ENCODE measurements around the gene DYNC1H1. TPM values are rescaled to one million over a fixed set of nuclear protein-coding genes. Genes with fewer than 3 reads are reported as not detected.

Gene DYNC1H1
- polyA plus RNA-seq, 1 donor from 2014 or later: 298 TPM

DNA sequence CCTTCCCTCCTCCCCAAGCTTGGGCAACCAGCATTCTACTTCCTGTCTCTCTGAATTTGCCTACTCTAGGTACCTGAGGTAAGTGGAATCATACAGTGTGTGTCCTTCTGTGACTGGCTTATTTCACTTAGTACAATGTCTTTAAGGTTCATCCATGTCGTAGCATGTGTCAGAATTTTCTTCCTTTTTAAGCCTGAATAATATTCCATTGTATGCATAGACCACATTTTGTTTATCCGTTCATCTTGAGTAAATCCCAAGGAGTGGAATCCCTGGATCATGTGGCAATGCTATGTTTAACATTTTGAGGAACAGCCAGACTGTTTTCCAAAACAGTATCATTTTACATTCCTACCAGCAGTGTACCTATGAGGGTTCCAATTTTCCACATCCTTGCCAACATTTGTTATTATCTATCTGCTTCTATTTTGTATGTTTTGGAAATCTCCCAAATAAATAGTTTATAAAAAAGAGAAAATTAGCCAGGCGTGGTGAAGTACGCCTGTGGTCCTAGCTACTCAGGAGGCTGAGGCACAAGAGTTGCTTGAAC, 110.1 kb downstream of the DYNC1H1 start:
- H4K20me1 ChIP-seq (ENCODE audit: insufficient read depth): no peaks in the 10 kb centered on the region
- H3K79me2 ChIP-seq (replicated peaks; ENCODE audit: insufficient read depth, low read length): no peaks in the 10 kb centered on the region
- no peaks in the 10 kb centered on the region for H3K9me3 ChIP-seq (ENCODE audit: low read length)
- no peaks in the 10 kb centered on the region for H3K36me3 ChIP-seq (ENCODE audit: insufficient read depth, low read length)
- TF ChIP-seq POLR2AphosphoS5 (IDR thresholded peaks at IDR 0.05) (no peak), SMC3 (conservative IDR thresholded peaks at IDR 0.05; ENCODE audit: poor library complexity) (no peak), CTCF (IDR thresholded peaks at IDR 0.05; ENCODE audit: poor library complexity, severe bottlenecking) (no peak), EZH2 (IDR thresholded peaks at IDR 0.05; ENCODE audit: borderline replicate concordance, insufficient read depth, low read length, poor library complexity, severe bottlenecking) (no peak), RAD21 (conservative IDR thresholded peaks at IDR 0.05) (no peak), TAF1 (IDR thresholded peaks at IDR 0.05; ENCODE audit: low read depth) (no peak), MXI1 (conservative IDR thresholded peaks at IDR 0.05; ENCODE audit: poor library complexity, severe bottlenecking) (no peak), EP300 (conservative IDR thresholded peaks at IDR 0.05; ENCODE audit: poor library complexity, severe bottlenecking) (no peak)
- TF ChIP-seq, protein P1, sequence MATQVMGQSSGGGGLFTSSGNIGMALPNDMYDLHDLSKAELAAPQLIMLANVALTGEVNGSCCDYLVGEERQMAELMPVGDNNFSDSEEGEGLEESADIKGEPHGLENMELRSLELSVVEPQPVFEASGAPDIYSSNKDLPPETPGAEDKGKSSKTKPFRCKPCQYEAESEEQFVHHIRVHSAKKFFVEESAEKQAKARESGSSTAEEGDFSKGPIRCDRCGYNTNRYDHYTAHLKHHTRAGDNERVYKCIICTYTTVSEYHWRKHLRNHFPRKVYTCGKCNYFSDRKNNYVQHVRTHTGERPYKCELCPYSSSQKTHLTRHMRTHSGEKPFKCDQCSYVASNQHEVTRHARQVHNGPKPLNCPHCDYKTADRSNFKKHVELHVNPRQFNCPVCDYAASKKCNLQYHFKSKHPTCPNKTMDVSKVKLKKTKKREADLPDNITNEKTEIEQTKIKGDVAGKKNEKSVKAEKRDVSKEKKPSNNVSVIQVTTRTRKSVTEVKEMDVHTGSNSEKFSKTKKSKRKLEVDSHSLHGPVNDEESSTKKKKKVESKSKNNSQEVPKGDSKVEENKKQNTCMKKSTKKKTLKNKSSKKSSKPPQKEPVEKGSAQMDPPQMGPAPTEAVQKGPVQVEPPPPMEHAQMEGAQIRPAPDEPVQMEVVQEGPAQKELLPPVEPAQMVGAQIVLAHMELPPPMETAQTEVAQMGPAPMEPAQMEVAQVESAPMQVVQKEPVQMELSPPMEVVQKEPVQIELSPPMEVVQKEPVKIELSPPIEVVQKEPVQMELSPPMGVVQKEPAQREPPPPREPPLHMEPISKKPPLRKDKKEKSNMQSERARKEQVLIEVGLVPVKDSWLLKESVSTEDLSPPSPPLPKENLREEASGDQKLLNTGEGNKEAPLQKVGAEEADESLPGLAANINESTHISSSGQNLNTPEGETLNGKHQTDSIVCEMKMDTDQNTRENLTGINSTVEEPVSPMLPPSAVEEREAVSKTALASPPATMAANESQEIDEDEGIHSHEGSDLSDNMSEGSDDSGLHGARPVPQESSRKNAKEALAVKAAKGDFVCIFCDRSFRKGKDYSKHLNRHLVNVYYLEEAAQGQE (IDR thresholded peaks at IDR 0.05; ENCODE audit: borderline replicate concordance): no peak
- H3F3A ChIP-seq (ENCODE audit: insufficient read depth, low read length, poor library complexity, severe bottlenecking): no peaks in the 10 kb centered on the region
- no peak overlapping the region for H3K9ac ChIP-seq (ENCODE audit: low read length)
- no peak overlapping the region for H2AFZ ChIP-seq (ENCODE audit: low read depth, low read length)
- H3K4me3 ChIP-seq (ENCODE audit: low read length): no peak overlapping the region
- no peak overlapping the region for H3K27ac ChIP-seq (ENCODE audit: low read length)
- H3K4me2 ChIP-seq (ENCODE audit: low read length): no peak overlapping the region
- H3K27me3 ChIP-seq (ENCODE audit: insufficient read depth, low read depth, low read length): no peaks in the 10 kb centered on the region
- H3K9me2 ChIP-seq (ENCODE audit: insufficient read depth, low read length): no peaks in the 10 kb centered on the region

GRCh38 chr14:102075155-102075554, 110.8 kb downstream of the DYNC1H1 start:
- Histone ChIP-seq H3K4me3 (ENCODE audit: low read length) (no peak overlapping the region), H3K27ac (ENCODE audit: low read length) (no peak overlapping the region), H3K9me2 (ENCODE audit: insufficient read depth, low read length) (no peaks in the 10 kb centered on the region), H3K4me2 (ENCODE audit: low read length) (no peak overlapping the region), H3K79me2 (replicated peaks; ENCODE audit: insufficient read depth, low read length) (no peaks in the 10 kb centered on the region), H4K20me1 (ENCODE audit: insufficient read depth) (no peaks in the 10 kb centered on the region), H3K36me3 (ENCODE audit: insufficient read depth, low read length) (no peaks in the 10 kb centered on the region), H3F3A (ENCODE audit: insufficient read depth, low read length, poor library complexity, severe bottlenecking) (no peaks in the 10 kb centered on the region), H3K9me3 (ENCODE audit: low read length) (no peaks in the 10 kb centered on the region), H3K9ac (ENCODE audit: low read length) (no peak overlapping the region), H3K27me3 (ENCODE audit: insufficient read depth, low read depth, low read length) (no peaks in the 10 kb centered on the region), H2AFZ (ENCODE audit: low read depth, low read length) (no peak overlapping the region)
- no peak for TF ChIP-seq POLR2AphosphoS5 (IDR thresholded peaks at IDR 0.05)
- TF ChIP-seq RAD21 (conservative IDR thresholded peaks at IDR 0.05): no peak
- TF ChIP-seq SMC3 (conservative IDR thresholded peaks at IDR 0.05; ENCODE audit: poor library complexity): no peak
- TF ChIP-seq EZH2 (IDR thresholded peaks at IDR 0.05; ENCODE audit: borderline replicate concordance, insufficient read depth, low read length, poor library complexity, severe bottlenecking): no peak
- no peak for TF ChIP-seq TAF1 (IDR thresholded peaks at IDR 0.05; ENCODE audit: low read depth)
- no peak for TF ChIP-seq EP300 (conservative IDR thresholded peaks at IDR 0.05; ENCODE audit: poor library complexity, severe bottlenecking)
- TF ChIP-seq, protein P1 (IDR thresholded peaks at IDR 0.05; ENCODE audit: borderline replicate concordance): no peak
- no peak for TF ChIP-seq CTCF (IDR thresholded peaks at IDR 0.05; ENCODE audit: poor library complexity, severe bottlenecking)
- no peak for TF ChIP-seq MXI1 (conservative IDR thresholded peaks at IDR 0.05; ENCODE audit: poor library complexity, severe bottlenecking)
